GM19043 (cell line): ENCODE data around the gene RYR2.
"Not testable (repeated sequence)": the region's sequence is repeated elsewhere in the genome, so short reads cannot be mapped to it uniquely, and the experiment has no call there.

ENCODE experiments used
- ATAC-seq: cut with Tn5 transposase; IDR thresholded peaks from one replicate; pipeline ENCODE4 v1.9.1; 2021; ENCODE audit warnings: low read depth; ENCODE audit not compliant: unreplicated experiment

RYR2 gene

DNA sequence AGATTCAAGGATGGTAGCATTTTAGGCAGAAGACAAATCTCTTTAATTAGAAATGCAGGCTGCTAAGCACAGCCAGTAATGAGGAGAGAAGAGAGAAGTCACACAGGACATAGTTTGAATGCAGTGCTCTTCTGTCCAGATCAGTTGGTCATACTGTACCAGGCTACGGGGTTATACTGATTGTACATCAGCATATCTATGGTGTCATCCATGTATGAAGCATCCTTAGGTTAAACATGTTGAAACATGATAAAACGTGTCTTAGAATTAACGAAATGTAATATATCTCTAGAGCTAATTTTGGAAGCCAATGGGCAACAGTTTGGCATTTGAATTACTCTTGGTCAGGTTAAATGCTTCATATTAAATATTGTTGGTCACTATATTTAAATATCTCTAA lies 199.1 kb downstream of the RYR2 start:
- no peak for ATAC-seq

DNA sequence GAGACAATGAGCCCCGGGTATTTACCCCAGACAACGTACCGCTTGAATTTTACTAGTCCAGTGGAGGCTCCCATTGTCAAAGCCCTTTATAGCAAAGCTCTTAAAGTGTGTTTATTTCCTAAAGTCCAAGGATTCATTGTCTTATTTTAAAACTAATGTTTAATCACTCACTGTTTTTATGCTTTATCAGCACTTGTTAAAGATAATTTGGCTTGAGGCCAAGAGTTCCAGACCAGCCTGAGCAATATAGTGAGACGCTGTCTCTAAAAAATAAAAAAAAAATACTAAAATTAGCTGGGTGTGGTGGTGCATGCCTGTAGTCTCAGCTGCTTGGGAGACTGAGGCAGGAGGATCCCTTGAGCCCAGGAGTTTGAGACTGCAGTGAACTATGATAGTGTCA lies 202.8 kb downstream of the RYR2 start:
- no peak for ATAC-seq

DNA sequence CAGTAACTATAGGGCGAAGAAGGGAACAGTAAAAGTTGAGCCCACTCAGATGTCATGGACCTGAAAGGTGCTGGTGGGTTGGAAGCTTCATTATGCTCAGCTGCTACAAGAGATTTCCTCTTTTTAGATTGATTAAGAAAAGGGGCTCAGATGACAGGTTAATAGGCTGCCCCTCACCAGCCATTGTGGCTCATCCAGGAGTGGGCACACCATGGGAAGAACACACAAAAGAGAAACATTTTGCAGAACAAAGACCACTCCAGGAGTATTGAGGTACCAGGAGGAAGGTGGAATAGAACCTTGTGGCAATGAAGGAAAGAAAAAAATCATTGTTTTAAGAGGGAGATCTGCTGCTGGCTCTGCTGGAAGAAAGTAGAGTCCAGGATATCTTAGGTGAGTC lies 205.5 kb downstream of the RYR2 start:
- ATAC-seq, result no peak

DNA sequence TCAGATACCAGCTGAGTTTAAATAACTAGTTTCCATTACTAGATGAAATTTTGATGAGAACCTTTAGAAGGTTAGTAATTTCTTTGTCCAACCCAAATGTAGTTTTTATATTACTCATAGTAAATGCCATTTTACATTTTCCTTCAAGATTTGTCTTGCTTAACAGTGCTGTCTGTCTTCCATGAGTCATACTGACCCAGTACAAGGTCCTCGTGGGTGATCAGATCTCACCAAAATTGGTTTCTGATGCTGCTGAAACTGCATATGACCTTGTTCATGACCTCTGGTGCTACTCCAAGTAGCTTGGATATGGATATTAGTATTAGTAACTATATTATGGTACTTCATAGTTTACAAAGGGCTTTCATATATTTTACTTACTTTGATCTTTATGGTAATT lies 207.1 kb downstream of the RYR2 start:
- no peak for ATAC-seq

DNA sequence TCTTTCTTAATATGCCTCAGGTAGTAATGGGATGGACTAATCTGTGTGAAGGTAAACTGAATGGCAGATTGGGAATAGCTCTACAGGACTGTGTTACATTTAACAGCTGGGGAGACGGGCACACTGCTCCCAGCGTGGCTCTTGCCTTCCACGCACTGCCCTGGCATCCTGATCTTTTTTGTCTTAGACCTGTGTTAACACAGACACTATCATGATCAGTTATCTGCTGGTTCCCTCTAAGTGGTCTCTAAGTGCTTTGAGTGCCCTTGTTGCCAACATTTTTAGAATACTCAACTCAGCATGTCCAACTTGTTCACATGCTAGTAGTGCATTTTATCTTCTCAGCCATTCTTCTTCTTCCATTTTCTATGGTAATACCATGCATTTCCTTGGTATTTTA lies 208.1 kb downstream of the RYR2 start:
- no peak for ATAC-seq

DNA sequence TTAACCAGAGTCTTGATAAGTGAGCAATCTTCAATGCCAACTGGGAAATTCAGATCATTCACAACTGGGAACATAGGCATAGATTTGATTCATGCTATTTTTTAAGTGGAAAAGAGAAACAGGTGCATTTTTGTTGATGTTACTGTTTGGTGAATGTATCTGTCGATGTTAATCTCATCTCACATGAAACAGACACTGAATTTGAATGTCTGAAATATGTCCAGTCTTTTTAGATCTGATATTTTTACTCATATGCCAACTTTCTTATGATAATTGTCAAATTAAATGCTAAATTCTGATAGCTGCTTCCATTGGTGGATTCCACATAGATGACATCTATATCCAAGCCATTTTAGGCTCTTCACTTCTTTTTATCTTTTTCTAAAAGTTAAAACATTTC lies 213.1 kb downstream of the RYR2 start:
- ATAC-seq, result no peak

DNA sequence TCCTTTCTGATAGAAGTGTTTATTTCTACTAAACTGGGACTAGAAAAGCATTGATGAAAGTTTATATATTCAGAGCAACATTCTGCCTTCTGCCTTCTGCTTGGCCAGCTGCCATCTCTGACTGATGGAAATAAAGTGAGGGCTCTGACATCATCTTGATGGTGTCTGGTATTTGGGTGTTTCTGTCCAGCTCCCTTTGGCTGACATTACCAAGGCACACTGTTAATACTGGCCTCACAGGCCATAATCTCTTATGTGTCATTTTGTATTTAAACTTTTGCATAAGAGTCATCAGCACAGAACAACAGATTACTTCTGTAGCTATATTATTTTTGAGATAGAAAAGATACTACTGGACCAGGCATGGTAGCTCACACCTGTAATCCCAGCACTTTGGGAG lies 216.9 kb downstream of the RYR2 start:
- ATAC-seq, result no peak

DNA sequence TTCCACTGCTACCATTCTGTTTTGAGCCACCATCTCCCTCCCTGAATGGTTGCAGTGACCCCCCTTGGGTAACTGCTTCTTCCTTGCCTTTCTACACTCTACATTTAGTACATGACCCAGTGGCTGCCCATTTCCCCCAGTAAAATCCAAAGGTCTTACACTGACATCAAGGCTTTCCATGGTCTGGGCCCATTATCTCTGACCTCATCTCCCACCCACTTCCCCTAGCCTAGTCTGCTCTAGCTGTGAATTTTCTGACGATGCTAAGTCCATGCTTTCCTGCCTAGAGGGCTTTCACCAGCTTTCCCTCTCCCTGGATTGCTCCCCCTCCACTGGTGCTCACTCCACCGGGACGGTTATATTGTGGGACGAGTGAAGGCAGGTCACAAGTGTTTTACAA lies 219.2 kb downstream of the RYR2 start:
- no peak for ATAC-seq

DNA sequence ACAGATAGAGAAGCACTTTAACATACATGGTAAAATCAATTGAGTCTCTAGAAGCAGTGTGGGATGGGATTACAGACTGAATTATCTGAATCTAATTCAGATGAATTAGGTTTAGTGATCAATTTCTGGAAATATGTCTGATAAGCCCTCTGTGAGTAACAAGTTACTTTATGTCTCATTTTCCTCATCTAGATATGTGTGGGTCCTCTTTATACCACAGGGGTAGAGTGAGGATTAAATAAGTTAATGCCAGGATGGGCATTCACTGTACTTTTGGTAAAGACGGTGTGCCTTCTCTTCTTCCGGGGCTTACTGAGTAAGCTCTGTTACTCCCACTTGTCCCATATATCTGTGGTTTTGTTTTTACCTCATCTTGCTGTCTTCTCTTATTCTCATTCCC lies 225.8 kb downstream of the RYR2 start:
- ATAC-seq, result no peak

DNA sequence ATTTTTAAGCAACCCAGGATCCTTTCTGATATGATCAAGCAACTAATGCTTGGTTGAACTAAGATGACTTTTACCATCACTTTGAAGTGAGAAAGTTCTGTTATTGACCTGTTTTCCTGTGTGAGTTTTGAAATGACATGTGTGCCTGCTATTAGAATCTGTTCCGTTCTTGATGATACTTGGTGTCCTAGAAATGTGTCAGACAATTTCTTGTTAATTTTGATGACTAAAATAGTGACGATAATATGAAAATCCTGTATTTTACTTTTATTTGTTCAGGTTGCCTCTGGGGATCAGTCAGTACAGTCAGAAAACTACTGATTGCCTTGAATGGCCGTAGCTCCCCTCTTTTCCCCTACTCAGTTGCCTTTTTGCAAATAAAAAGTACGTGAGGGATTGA lies 228.0 kb downstream of the RYR2 start:
- ATAC-seq, result no peak

DNA sequence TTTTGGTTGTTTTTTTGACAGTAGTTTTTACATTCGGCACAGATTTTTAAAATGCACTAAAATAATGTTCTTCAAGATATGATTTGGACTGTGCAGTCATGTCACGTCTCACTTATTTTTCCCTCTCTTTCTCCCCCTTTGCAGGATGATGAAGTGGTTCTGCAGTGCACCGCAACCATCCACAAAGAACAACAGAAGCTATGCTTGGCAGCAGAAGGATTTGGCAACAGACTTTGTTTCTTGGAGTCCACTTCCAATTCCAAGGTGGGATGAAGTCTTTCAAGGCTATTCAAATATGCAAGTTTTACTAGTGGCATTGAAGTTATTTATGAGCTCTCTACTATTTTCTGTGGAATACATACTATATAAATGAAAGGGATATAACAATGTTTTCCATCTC lies 228.4 kb downstream of the RYR2 start:
- ATAC-seq, result no peak

DNA sequence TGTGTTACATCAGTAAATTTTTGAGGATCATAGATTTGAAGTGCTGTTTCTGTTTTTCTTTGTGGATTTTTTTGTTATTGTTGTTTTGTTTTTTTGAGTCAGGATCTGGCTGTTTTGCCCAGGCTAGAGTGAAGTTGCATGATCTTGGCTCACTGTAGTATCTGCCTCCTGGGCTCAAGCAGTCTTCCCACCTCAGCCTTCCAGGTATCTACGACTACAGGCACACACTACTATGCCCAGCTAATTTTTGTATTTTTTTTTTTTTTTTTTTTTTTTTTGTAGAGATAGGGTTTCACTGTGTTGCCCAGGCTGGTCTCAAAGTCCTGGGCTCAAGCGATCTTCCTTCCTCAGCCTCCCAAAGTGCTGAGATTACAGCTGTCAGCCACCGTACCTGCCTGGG lies 236.0 kb downstream of the RYR2 start:
- ATAC-seq, result not testable (repeated sequence)

DNA sequence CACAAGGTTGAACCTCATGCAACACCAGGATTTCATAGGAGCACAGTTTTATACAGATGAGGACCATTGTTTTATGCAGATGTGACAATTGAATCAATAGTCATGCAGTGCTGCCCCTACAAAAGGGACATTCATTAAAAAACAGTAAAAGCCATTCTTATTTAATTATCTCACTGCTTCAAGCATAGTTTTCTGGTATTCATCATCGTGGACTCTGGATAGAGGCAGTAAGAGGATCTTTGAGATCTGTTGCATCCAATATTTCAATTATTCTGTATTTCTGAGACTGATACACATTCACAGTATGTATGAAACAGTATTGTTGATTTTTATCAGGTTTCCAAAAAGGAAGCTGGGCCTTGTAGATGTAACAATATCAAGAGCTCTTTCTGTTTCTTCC lies 237.6 kb downstream of the RYR2 start:
- ATAC-seq, result no peak

DNA sequence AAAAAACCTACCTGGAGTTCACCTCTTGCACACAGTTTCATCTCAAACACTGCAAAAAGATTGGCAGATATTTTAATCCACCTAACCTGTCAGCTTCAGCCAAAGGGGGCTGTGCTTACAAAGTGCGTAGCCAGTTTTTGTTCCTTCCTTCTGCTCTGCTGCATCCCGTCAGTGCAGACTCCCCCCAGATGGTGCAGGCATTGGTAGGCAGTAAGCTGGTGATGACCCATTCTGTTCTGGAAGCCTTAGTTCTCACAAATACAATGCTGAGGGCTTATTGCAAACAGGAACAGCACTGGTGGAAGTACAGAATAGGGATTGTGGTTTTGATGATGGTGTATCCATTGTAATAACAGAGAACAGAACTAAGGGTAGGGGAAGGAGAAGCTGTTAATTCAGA lies 239.5 kb downstream of the RYR2 start:
- ATAC-seq, result no peak

DNA sequence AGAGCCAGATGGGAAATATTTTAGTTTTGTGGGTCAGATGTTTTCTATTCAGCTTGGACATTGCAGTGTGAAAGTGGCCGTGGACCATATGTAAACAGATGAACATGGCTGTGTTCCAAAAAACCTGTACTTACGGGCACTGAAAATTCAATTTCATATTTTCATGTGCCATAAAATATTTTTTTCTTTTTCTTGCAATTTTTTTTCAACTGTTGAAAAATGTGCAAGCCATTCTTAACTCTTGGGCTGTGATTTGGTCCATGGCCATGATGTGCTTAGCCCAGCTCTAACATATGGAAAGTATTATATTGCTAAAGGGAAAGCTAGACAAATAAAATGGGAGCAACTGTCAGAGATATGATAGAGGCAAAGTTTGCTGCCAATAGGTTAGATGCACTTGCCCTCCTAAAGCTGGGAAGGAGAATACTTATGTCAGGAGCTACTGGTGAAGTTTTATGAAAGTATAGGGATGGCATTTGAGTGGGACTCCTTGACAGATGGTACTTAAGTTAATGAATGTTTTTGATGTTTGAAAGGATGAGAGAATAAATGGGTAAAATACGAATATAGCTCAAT lies 240.3 kb downstream of the RYR2 start:
- ATAC-seq, result no peak

DNA sequence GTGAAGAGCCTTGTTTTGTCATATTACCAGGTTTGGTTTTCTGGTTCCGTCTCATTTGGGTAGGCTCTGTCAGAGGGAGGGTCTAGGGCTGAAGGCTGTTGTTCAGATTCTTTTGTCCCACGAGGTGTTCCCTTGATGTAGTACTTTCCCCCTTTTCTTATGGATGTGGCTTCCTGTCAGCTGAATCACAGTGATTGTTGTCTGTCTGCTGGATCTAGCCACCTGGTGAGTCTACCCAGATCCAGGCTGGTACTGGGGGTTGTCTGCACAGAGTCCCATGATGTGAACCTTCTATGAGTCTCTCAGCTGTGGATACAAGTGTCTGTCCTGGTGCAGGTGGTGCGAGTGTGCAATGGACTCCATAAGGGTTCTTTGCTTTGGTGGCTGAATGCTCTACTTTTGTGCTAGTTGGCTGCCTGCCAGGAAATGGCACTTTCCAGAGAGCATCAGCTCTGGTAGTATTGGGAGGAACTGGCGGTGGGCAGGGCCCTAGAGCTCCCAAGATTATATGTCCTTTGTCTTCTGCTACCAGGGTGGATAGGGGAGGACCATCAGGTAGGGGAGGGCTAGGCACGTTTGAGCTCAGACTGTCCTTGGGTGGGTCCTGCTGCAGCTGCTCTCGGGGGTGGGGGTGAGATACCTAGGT lies 246.0 kb downstream of the RYR2 start:
- ATAC-seq, result no peak

DNA sequence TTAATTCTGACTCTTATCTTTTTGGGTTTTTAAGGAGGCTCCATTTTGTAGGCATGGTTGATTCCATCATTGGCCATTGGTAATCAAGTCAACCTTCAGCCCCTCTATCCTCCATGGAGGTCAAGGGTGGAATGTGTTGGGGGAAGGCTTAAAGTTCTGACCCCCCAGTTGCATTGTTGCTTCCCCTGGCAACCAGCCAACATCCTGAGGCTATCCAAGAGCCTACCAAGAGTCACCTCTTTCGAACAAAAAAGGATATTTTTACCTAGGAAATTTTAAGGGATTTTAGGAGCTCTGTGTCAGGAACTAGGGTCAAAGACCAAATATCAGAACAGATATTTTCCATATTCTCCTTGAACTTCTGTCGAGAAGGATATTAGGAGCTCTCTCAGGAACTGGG lies 251.8 kb downstream of the RYR2 start:
- no peak for ATAC-seq

DNA sequence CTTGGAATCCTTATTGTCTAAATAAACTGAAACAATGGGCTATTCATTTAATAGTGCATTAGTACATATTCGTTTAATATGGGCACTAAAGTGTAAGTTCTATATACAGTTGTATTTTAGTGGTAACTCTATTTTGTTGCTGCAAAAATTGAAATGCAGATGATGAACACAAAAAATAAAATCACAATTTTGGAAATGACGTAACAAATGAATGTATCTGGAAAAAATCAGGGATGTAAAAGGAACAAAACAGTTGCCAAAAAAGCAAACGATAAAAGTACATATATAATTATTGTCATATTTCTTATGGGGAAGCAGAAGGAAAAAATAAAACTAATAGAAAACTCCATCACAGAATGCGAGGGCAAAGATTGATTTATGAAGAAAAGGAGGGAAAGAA lies 254.9 kb downstream of the RYR2 start:
- ATAC-seq, result no peak

DNA sequence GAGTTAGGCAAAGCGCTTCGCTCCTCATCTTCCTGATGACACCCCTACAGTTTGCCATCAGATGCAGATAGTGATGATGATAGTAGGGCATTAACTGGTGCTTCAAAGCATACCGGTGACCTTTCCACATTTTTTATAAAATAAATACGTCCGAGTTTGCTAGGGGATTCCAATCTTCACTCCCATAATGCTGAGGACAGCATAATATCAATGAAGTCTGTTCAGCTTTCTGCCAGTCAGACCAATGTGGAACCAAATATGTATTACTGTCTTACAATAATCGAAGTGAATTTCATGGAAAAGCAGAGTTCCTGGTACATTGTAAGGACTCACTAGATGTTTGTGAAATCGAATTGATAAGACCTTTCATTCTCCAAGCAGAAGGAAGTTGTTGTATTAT lies 258.7 kb downstream of the RYR2 start:
- no peak for ATAC-seq

DNA sequence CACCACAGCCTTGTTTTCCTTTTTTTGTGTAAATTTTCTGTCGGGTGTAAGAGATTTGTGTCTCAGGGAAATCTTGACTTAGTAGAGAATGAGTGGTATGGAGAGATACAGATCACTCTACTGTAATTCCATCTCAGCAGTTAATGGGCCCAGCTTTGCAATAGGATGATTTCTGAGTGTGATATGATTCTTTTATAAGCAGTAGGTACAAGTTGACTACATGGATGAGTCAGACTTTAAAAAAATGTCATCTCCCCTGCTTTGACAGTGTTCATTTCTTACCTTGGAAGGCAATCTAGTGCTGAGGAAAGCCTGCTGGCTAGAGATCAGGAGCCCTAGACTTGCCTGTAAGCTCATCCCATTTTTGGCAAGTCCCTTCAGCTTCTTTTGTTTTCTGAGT lies 261.9 kb downstream of the RYR2 start:
- no peak for ATAC-seq

DNA sequence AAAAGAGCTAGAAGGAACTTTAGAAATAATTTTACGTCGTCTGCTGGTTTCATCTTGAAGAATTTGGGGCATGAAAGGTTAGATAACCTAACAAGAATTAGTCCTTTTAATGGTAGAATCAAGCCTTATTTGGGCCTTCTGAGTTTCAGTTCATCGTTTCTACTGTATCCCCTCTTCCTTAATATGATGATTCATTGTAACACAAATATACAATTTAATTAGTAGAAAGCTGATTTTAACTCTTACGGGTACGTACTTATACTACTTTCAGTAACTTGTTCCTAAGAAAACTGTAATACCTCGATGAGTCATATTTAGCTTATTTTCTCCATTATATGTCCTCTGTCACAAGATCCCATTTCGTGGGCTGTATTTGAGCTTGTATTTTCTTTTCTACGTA lies 264.7 kb downstream of the RYR2 start:
- no peak for ATAC-seq

DNA sequence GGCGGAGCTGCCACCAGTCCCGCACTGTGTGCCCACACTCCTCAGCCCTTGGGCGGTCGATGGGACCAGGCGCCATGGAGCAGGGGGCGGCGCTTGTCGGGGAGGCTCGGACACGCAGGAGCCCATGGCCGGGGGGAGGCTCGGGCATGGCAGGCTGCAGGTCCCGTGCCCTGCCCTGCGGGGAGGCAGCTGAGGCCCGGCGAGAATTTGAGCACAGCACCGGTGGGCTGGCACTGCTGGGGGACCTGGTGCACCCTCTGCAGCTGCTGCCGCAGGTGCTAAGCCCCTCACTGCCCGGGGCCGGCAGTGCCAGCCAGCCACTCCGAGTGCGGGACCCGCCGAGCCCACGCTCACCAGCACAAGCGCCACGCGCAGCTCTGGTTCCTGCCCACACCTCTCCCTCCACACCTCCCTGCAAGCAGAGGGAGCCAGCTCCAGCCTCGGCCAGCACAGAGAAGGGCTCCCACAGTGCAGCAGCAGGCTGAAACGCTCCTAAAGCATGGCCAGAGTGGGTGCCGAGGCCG lies 267.7 kb downstream of the RYR2 start:
- no peak for ATAC-seq

DNA sequence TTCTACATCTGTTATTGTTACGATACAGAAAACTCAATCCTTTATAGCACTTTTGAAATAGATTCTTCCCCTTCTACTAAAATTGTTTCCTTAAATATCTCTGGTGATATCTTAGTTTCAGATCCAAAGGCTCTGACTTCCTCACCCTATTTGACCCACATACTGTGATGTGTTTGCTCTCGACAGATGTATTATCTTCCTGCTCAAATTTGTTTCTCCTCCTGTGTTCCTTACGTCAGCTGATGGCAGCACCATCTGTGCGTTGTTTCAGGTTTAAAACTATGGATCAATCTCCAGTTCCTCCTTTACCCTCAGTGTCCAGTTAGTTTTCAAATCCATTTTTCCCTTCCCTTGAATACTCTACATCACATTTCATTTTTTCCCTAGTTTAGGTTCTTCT lies 274.4 kb downstream of the RYR2 start:
- ATAC-seq, result no peak
